Measurements from ENCODE around the gene TAS2R60.

- TF ChIP-seq MXI1 (IDR thresholded peaks at IDR 0.05; ENCODE audit: low read depth, low read length): no peak
- no peak for TF ChIP-seq ZNF263 (CRISPR knock-in tag; IDR thresholded peaks at IDR 0.05; ENCODE audit: borderline replicate concordance)
- TF ChIP-seq ADNP (tag; IDR thresholded peaks at IDR 0.05): no peak
- no peak for TF ChIP-seq BACH1 (tag; IDR thresholded peaks at IDR 0.05)
- TF ChIP-seq C11orf30 (IDR thresholded peaks at IDR 0.05; ENCODE audit: low read depth): no peak
- no peak for TF ChIP-seq EP300 (IDR thresholded peaks at IDR 0.05; ENCODE audit: low read length)
- TF ChIP-seq CTCF (IDR thresholded peaks at IDR 0.05 in 2 of 3, conservative IDR thresholded peaks at IDR 0.05 in 1 of 3; ENCODE audit: insufficient read depth in 2 of 3, low read depth in 1 of 3, low read length in 3 of 3): no peak
- TF ChIP-seq USF1 (CRISPR knock-in tag; IDR thresholded peaks at IDR 0.05): no peak
Observed at GRCh38 chr7:143407287-143408251, 35.7 kb upstream of the TAS2R60 start.
